ENCODE results near the gene SLC28A1. TPM values are rescaled to one million over a fixed set of nuclear protein-coding genes. Genes with fewer than 3 reads are reported as not detected.

SLC28A1 gene
- polyA plus RNA-seq, 1 of the 3 experiments (the other 2 are of a cell fraction), result not detected

- TF ChIP-seq RFX5 (IDR thresholded peaks at IDR 0.05; ENCODE audit: low read length), result no peak
Measured at GRCh38 chr15:84892786-84893307, 8.4 kb downstream of the SLC28A1 start (continued).

GRCh38 chr15:84893607-84894006 is 9.1 kb downstream of the SLC28A1 start:
- no peaks in the 10 kb centered on the region for H3K36me3 ChIP-seq (replicated peaks in 1 of 2; ENCODE audit: control insufficient read depth in 1 of 2, insufficient read depth in 2 of 2, low read length in 1 of 2)
- no peaks in the 10 kb centered on the region for H3K9me3 ChIP-seq
- ChIA-PET CTCF (no interaction called here), POLR2A (no interaction called here)
- H3K4me2 ChIP-seq, result no peak overlapping the region
- H3K4me1 ChIP-seq (ENCODE audit: control insufficient read depth in 1 of 2, insufficient read depth in 2 of 2, low read depth in 1 of 2, low read length in 1 of 2), result no peaks in the 10 kb centered on the region; a peak in 1 of 4 replicates
- H3K9ac ChIP-seq, result no peak overlapping the region
- no peaks in the 10 kb centered on the region for H3K79me2 ChIP-seq (ENCODE audit: insufficient read depth)
- no peaks in the 10 kb centered on the region for H3K27me3 ChIP-seq (ENCODE audit: insufficient read depth)
- no peak overlapping the region for H2AFZ ChIP-seq (ENCODE audit: low read depth)
- WGBS (ENCODE audit: low lambda C conversion rate), result 65% methylated on average over 10 of the region's 10 CpGs
- H3K27ac ChIP-seq (ENCODE audit: low read depth in 2 of 2, low read length in 1 of 2), result no peak overlapping the region
- no peaks in the 10 kb centered on the region for H3K9me2 ChIP-seq
- no peak overlapping the region for H3K4me3 ChIP-seq (ENCODE audit: low read depth in 2 of 2, low read length in 1 of 2)
- TF ChIP-seq RAD21 (IDR thresholded peaks at IDR 0.05; ENCODE audit: low read length), result no peak
- TF ChIP-seq GABPA (IDR thresholded peaks at IDR 0.05; ENCODE audit: low read depth), result no peak
- no peak for TF ChIP-seq POLR2AphosphoS5 (IDR thresholded peaks at IDR 0.05; ENCODE audit: low read depth, low read length)
- no peak for TF ChIP-seq ZBTB33 (IDR thresholded peaks at IDR 0.05; ENCODE audit: borderline replicate concordance, low read depth)
- no peak for TF ChIP-seq JUND (IDR thresholded peaks at IDR 0.05)
- TF ChIP-seq, protein P1, sequence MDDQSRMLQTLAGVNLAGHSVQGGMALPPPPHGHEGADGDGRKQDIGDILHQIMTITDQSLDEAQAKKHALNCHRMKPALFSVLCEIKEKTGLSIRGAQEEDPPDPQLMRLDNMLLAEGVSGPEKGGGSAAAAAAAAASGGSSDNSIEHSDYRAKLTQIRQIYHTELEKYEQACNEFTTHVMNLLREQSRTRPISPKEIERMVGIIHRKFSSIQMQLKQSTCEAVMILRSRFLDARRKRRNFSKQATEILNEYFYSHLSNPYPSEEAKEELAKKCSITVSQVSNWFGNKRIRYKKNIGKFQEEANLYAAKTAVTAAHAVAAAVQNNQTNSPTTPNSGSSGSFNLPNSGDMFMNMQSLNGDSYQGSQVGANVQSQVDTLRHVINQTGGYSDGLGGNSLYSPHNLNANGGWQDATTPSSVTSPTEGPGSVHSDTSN (IDR thresholded peaks at IDR 0.05), result no peak
- TF ChIP-seq YY1 (IDR thresholded peaks at IDR 0.05; ENCODE audit: low read depth), result no peak
- TF ChIP-seq EZH2phosphoT487 (IDR thresholded peaks at IDR 0.05; ENCODE audit: borderline replicate concordance, low read depth), result no peak
- no peak for TF ChIP-seq TCF12 (IDR thresholded peaks at IDR 0.05)
- TF ChIP-seq ELF1 (IDR thresholded peaks at IDR 0.05), result no peak
- TF ChIP-seq USF2 (IDR thresholded peaks at IDR 0.05; ENCODE audit: borderline replicate concordance, low read depth, low read length), result no peak
- no peak for TF ChIP-seq MXI1 (IDR thresholded peaks at IDR 0.05; ENCODE audit: low read depth, low read length)
- TF ChIP-seq RXRA (IDR thresholded peaks at IDR 0.05; ENCODE audit: borderline replicate concordance, low read depth), result no peak
- no peak for TF ChIP-seq SIN3A (IDR thresholded peaks at IDR 0.05; ENCODE audit: borderline replicate concordance, low read depth, low read length)
- no peak for TF ChIP-seq MEF2A (IDR thresholded peaks at IDR 0.05; ENCODE audit: borderline replicate concordance, low read depth)
- no peak for TF ChIP-seq TEAD4 (IDR thresholded peaks at IDR 0.05; ENCODE audit: borderline replicate concordance, insufficient read depth)
- TF ChIP-seq FOXJ3 (CRISPR knock-in tag; IDR thresholded peaks at IDR 0.05), result no peak
- TF ChIP-seq RFX5 (IDR thresholded peaks at IDR 0.05; ENCODE audit: low read length), result no peak
- H3F3A ChIP-seq (replicated peaks; ENCODE audit: insufficient read depth), result no peaks in the 10 kb centered on the region
- H4K20me1 ChIP-seq (ENCODE audit: insufficient read depth), result no peaks in the 10 kb centered on the region
- DNase-seq, result no peak

Data from SK-N-SH (cell line).